ENCODE data around the gene SH2D4B. TPM values are rescaled to one million over a fixed set of nuclear protein-coding genes. Genes with fewer than 3 reads are reported as not detected.

Gene SH2D4B
- total RNA-seq, 1 experiment from 2014 or later: 0.07 TPM

- no peak overlapping the region for H2BK15ac ChIP-seq (ENCODE audit: low read depth, low read length)
- no peak overlapping the region for H4K91ac ChIP-seq (ENCODE audit: insufficient read length, low read depth, low read length)
- no peak overlapping the region for H3K4me3 Mint-ChIP-seq
- H3K4me2 ChIP-seq (ENCODE audit: insufficient read depth, insufficient read length, low read length): no peak overlapping the region
- no peak overlapping the region for H3K27ac Mint-ChIP-seq
- no peak overlapping the region for H3K23ac ChIP-seq (ENCODE audit: insufficient read length, low read depth, low read length)
- no peak overlapping the region for H3K9ac ChIP-seq (ENCODE audit: extremely low read depth, insufficient read length, low read length)
- no peaks in the 10 kb centered on the region for H3K79me1 ChIP-seq (ENCODE audit: insufficient read depth, low read depth, low read length, poor library complexity, severe bottlenecking)
- no peak overlapping the region for H3K4ac ChIP-seq (ENCODE audit: low read depth, low read length)
- no peak overlapping the region for H2BK120ac ChIP-seq (ENCODE audit: low read depth, low read length, poor library complexity, severe bottlenecking)
- no peak overlapping the region for H3K56ac ChIP-seq (ENCODE audit: insufficient read length, low read depth, low read length)
- H3K4me1 ChIP-seq (ENCODE audit: insufficient read depth, low read length): no peaks in the 10 kb centered on the region; the same call in 1 of the 2 replicates
- no peak overlapping the region for H3K18ac ChIP-seq (ENCODE audit: insufficient read length, low read depth, low read length)
- no CpG with 5 or more reads among the region's 5 CpGs for WGBS (ENCODE audit: extremely low coverage, insufficient read length, low lambda C conversion rate)
- H2BK5ac ChIP-seq (ENCODE audit: insufficient read length, low read length): no peak overlapping the region
- peaks cover 7% of the 10 kb centered on the region; the same call in 1 of the 2 replicates for H3K27me3 Mint-ChIP-seq (ENCODE audit: low read depth)
- no peak overlapping the region for H2BK20ac ChIP-seq (ENCODE audit: low read depth, low read length, poor library complexity, severe bottlenecking)
- H4K20me1 ChIP-seq (ENCODE audit: control insufficient read depth, insufficient read depth, insufficient read length): no peaks in the 10 kb centered on the region
- no peak overlapping the region for H3K14ac ChIP-seq (ENCODE audit: insufficient read depth, low read length)
- no peak for TF ChIP-seq CTCF (conservative IDR thresholded peaks at IDR 0.05)
- H3K27me3 ChIP-seq (ENCODE audit: insufficient read depth, low read length): no peaks in the 10 kb centered on the region
- no peak overlapping the region for H3K27ac ChIP-seq (ENCODE audit: insufficient read length, low read depth, low read length)
- no peaks in the 10 kb centered on the region for H3K79me2 ChIP-seq (ENCODE audit: insufficient read depth, low read length)
- peaks cover 0 to 2% (median 0%) of the 10 kb centered on the region in 3 experiments; a peak in 3 of 7 replicates for H3K36me3 Mint-ChIP-seq (ENCODE audit: insufficient read depth in 1 of 3, low read depth in 3 of 3)
- H3K23me2 ChIP-seq (ENCODE audit: insufficient read length, low read depth, low read length, poor library complexity, severe bottlenecking): no peaks in the 10 kb centered on the region
- no peak overlapping the region for H4K8ac ChIP-seq (replicated peaks; ENCODE audit: insufficient read length, low read depth, low read length)
- H3K9me3 Mint-ChIP-seq: peaks cover 4 to 5% of the 10 kb centered on the region in 2 experiments; a peak in 4 of 5 replicates
- no peak overlapping the region for H2AK5ac ChIP-seq (ENCODE audit: insufficient read length, low read length)
- H2AFZ ChIP-seq (ENCODE audit: low read length): no peak overlapping the region
- no peak overlapping the region for H3T11ph ChIP-seq (ENCODE audit: low read length)
- no peak for DNase-seq
- no peak overlapping the region for H2BK12ac ChIP-seq (ENCODE audit: insufficient read length, low read depth, low read length)
- H3K4me1 Mint-ChIP-seq: peaks cover 0 to 3% of the 10 kb centered on the region in 2 experiments; a peak in 2 of 4 replicates
- H4K5ac ChIP-seq (ENCODE audit: insufficient read length, low read depth, low read length): no peak overlapping the region
- no peaks in the 10 kb centered on the region for H3K9me3 ChIP-seq (ENCODE audit: control insufficient read depth, low read depth, low read length)
These were observed 42.3 kb downstream of the SH2D4B start for GRCh38 chr10:80579849-80580637.
